HFFc6 (cell line): Measurements from ENCODE around the gene NDUFAF7. TPM values are rescaled to one million over a fixed set of nuclear protein-coding genes. Genes with fewer than 3 reads are reported as not detected.

Experiments
- DNase-seq: peaks from one replicate; pipeline ENCODE4 v3.0.0-alpha.2; 2018
- H3K27ac Mint-ChIP-seq: 2 replicates; pipeline ENCODE4 v1.8.0; 2020; ENCODE audit warnings: mild to moderate bottlenecking, mixed read lengths
- H3K27me3 Mint-ChIP-seq: 2 replicates; pipeline ENCODE4 v1.8.0; 2021; ENCODE audit warnings: mild to moderate bottlenecking, moderate library complexity, mixed read lengths; ENCODE audit not compliant: insufficient read depth
- H3K36me3 Mint-ChIP-seq: 2 replicates; pipeline ENCODE4 v1.8.0; 2021; ENCODE audit warnings: low read depth, mixed read lengths
- H3K4me1 Mint-ChIP-seq: 2 replicates; pipeline ENCODE4 v1.8.0; 2020; ENCODE audit warnings: low read depth, mixed read lengths
- H3K4me3 Mint-ChIP-seq: 2 replicates; pipeline ENCODE4 v1.8.0; 2020; ENCODE audit warnings: mild to moderate bottlenecking, moderate library complexity, mixed read lengths
- H3K9me3 Mint-ChIP-seq: 2 replicates; pipeline ENCODE4 v1.8.0; 2020; ENCODE audit warnings: mild to moderate bottlenecking, mixed read lengths
- total RNA-seq, 6 experiments: library from RNA; stranded (reverse); fragmentation: NEBNext Ultra II Directional; extraction: Animal tissue kit (Norgen Biotek cat#: 25700); gene quantifications; 2 replicates in 1 of 6; 3 replicates in 5 of 6; pipeline ENCODE4 v1.2.3, GENCODE V29; 2021
- TF ChIP-seq, protein P1 (sequence below): fragments of 200-600 bp; sonication (generic); IDR thresholded peaks from 2 replicates; pipeline ENCODE4 v1.5.0; 2021; ENCODE audit warnings: antibody characterized with exemption, mild to moderate bottlenecking

Gene NDUFAF7
- total RNA-seq, 6 experiments from 2014 or later = 10.2 to 13.6 (median 12.1) TPM

DNA sequence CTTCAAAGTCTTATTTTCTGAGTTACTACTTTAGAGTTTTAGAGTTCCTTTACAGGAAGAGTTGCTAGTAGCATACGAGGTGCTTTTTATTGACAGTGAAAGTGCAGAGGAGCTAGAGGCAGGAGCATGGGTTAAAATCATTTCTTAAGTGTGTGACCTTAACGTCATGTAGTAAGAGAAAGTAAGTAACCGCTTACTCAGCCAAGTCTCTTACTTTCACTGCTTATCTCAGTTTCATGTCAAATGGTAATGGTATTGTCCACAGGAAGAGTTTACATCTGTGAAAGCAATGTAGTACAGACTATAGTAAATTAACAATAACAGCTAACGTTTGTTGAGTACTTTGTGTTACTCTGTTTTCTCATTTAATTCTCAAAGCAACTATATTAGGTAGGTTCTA lies 12.6 kb downstream of the NDUFAF7 start:
- H3K9me3 Mint-ChIP-seq = no peaks in the 10 kb centered on the region
- H3K27ac Mint-ChIP-seq = no peak overlapping the region
- H3K4me3 Mint-ChIP-seq = no peak overlapping the region
- TF ChIP-seq, protein P1, sequence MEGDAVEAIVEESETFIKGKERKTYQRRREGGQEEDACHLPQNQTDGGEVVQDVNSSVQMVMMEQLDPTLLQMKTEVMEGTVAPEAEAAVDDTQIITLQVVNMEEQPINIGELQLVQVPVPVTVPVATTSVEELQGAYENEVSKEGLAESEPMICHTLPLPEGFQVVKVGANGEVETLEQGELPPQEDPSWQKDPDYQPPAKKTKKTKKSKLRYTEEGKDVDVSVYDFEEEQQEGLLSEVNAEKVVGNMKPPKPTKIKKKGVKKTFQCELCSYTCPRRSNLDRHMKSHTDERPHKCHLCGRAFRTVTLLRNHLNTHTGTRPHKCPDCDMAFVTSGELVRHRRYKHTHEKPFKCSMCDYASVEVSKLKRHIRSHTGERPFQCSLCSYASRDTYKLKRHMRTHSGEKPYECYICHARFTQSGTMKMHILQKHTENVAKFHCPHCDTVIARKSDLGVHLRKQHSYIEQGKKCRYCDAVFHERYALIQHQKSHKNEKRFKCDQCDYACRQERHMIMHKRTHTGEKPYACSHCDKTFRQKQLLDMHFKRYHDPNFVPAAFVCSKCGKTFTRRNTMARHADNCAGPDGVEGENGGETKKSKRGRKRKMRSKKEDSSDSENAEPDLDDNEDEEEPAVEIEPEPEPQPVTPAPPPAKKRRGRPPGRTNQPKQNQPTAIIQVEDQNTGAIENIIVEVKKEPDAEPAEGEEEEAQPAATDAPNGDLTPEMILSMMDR = no peak
- H3K4me1 Mint-ChIP-seq = peaks cover 9% of the 10 kb centered on the region
- DNase-seq = no peak
- H3K27me3 Mint-ChIP-seq = no peaks in the 10 kb centered on the region; the same call in 1 of the 2 replicates
- peaks cover 41% of the 10 kb centered on the region for H3K36me3 Mint-ChIP-seq

DNA sequence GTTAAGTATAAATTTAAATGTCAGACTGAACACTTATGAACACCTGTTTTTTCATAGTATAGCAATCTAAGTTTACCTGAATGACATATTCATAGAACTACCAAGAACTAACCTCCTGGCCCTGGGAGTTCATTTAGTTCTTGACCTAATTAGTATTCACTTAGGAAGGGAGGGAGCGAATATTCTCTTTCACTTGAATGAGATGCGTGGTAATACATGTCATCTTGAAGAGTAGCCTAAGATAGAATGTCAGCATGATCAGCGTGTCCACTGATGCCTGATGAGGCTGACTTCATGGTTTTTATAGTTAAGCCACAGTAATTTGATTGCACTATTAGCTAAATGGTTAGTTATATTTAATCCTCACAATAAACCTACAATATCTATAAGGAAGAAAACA lies 13.3 kb downstream of the NDUFAF7 start:
- H3K9me3 Mint-ChIP-seq = no peaks in the 10 kb centered on the region
- peaks cover 48% of the 10 kb centered on the region for H3K36me3 Mint-ChIP-seq
- DNase-seq = no peak
- H3K27me3 Mint-ChIP-seq = no peaks in the 10 kb centered on the region; the same call in none of the 2 replicates
- H3K4me3 Mint-ChIP-seq = no peak overlapping the region
- peaks cover 11% of the 10 kb centered on the region for H3K4me1 Mint-ChIP-seq
- TF ChIP-seq, protein P1 = no peak
- H3K27ac Mint-ChIP-seq = no peak overlapping the region

DNA sequence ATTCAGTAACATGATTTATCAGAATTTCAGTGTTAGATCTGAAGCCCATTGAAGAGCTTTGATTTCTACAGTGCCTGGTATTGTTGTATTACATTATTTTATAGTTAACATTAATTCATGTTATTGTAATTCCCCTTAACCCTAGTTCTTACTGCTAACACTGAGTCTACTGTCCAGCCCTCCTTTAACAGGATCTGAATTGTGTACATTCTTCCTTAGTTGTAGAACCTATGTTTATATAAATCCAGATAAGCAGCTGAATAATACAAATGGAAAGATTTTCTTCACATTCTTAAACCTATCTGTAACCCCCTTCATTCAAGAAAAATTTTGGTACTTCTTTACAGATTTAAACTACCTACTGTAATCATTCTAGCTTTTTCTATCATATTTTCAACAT lies 14.7 kb downstream of the NDUFAF7 start:
- DNase-seq = no peak
- H3K27me3 Mint-ChIP-seq = no peaks in the 10 kb centered on the region; the same call in 1 of the 2 replicates
- no peaks in the 10 kb centered on the region for H3K9me3 Mint-ChIP-seq
- TF ChIP-seq, protein P1 = no peak
- H3K4me1 Mint-ChIP-seq = peaks cover 8% of the 10 kb centered on the region
- no peak overlapping the region for H3K27ac Mint-ChIP-seq
- H3K4me3 Mint-ChIP-seq = no peak overlapping the region
- H3K36me3 Mint-ChIP-seq = peaks cover 48% of the 10 kb centered on the region

DNA sequence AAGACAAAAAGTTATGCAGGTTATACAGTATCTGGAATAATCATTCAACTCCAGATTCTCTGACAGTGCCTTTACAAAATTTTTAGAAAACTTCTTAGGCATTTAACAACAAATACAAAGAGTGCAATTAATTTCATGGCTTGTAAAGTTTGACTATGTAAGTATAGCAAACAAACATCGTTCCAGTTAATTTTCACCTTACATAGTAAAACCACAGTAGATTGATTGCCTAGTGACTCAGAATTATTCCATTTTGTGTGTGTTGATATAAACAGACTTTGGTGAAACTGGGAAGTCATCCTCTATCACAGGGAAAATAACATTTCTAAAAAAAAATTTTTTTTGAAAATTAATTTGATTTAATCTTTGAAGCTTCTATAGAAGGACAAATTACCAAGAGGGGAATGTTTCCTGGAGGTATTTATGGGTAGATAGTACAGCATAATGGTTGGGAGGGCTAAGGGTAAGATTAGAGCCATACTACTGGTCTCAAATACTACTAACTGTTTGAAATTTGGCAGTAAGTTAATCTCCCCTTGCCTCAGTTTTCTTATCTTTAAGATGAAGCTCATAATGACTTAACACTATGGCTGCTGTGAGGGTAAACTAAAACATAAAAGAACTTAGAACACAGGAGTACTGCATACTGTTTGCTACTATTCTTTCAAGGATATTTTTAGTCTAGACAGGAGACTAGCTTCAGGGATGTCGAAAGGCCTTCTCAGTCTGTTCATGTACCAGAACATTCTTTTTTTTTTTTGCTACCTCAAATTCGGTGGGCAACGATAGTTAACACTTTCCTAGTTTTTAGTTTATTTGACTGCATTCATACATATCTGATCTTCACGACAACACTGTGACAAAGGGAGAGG lies 19.6 kb downstream of the NDUFAF7 start:
- peaks cover 8% of the 10 kb centered on the region for H3K4me1 Mint-ChIP-seq
- H3K36me3 Mint-ChIP-seq = peaks cover 35% of the 10 kb centered on the region
- TF ChIP-seq, protein P1 = no peak
- no peaks in the 10 kb centered on the region for H3K9me3 Mint-ChIP-seq
- DNase-seq = no peak
- no peaks in the 10 kb centered on the region; the same call in 1 of the 2 replicates for H3K27me3 Mint-ChIP-seq
- H3K4me3 Mint-ChIP-seq = no peak overlapping the region
- H3K27ac Mint-ChIP-seq = no peak overlapping the region; the same call in 1 of the 2 replicates

DNA sequence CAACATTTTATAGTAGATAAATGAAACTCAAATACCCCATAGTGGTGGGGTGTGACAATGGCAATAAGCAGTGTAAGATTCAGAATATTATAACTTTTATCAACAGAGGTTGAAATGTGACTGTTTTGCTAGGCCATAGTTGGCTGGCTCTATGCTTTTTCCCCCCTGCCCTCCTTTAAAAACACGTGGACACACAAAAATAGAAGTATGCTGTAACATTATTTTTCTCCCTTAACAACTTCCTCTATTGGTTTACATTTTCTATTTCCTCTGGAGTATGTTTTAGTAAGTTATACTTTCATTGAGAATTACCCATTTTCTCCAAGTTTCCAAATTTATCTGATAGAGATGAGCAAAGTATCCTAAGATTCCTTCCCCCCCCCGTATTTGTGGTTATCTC lies 31.1 kb downstream of the NDUFAF7 start:
- no peak overlapping the region; the same call in 1 of the 2 replicates for H3K27ac Mint-ChIP-seq
- H3K9me3 Mint-ChIP-seq = no peaks in the 10 kb centered on the region
- TF ChIP-seq, protein P1 = no peak
- H3K27me3 Mint-ChIP-seq = peaks cover 2% of the 10 kb centered on the region; the same call in 1 of the 2 replicates
- H3K4me1 Mint-ChIP-seq = peaks cover 2% of the 10 kb centered on the region; the same call in 1 of the 2 replicates
- no peak for DNase-seq
- no peak overlapping the region for H3K4me3 Mint-ChIP-seq
- H3K36me3 Mint-ChIP-seq = peaks cover 17% of the 10 kb centered on the region
